Smooth muscle cell (in vitro differentiated cells): ENCODE results near the gene LYZL1. TPM values are rescaled to one million over a fixed set of nuclear protein-coding genes. Genes with fewer than 3 reads are reported as not detected.
A peak's percentile ranks its signal among the peaks of the same experiment; 100 is the strongest.
"Not testable (repeated sequence)": the region's sequence is repeated elsewhere in the genome, so short reads cannot be mapped to it uniquely, and the experiment has no call there.

Experiments
- DNase-seq: peaks from one replicate; lab custom pipeline; 2025; ENCODE audit not compliant: unreplicated experiment; lab: John Stamatoyannopoulos, UW
- H2AFZ ChIP-seq: fragments of 200-600 bp; sonication (generic); 2 replicates; pipeline ENCODE4 v1.6.0; 2016; ENCODE audit warnings: antibody characterized with exemption, low read depth, mild to moderate bottlenecking
- H3F3A ChIP-seq: fragments of 200-600 bp; sonication (generic); 2 replicates; pipeline ENCODE4 v1.6.0; 2017; ENCODE audit warnings: antibody characterized with exemption, low read depth
- H3K27ac ChIP-seq: fragments of 200-600 bp; sonication (generic); 2 replicates; pipeline ENCODE4 v1.5.1; 2016; ENCODE audit warnings: low read depth, mild to moderate bottlenecking
- H3K27me3 ChIP-seq: fragments of 200-600 bp; sonication (generic); 2 replicates; pipeline ENCODE4 v1.6.1; 2016; ENCODE audit warnings: low read depth, mild to moderate bottlenecking
- H3K36me3 ChIP-seq: fragments of 200-600 bp; sonication (generic); 2 replicates; pipeline ENCODE4 v1.5.1; 2016; ENCODE audit warnings: low read depth
- H3K4me1 ChIP-seq: fragments of 200-600 bp; sonication (generic); 2 replicates; pipeline ENCODE4 v1.5.1; 2016; ENCODE audit warnings: low read depth
- H3K4me2 ChIP-seq: fragments of 200-600 bp; sonication (generic); 2 replicates; pipeline ENCODE4 v1.6.0; 2016; ENCODE audit warnings: mild to moderate bottlenecking
- H3K4me3 ChIP-seq: fragments of 200-600 bp; sonication (generic); 2 replicates; pipeline ENCODE4 v1.5.1; 2016; ENCODE audit warnings: mild to moderate bottlenecking
- H3K79me2 ChIP-seq: fragments of 200-600 bp; sonication (generic); 2 replicates; pipeline ENCODE4 v1.6.0; 2016; ENCODE audit warnings: low read depth, mild to moderate bottlenecking
- H3K9ac ChIP-seq: fragments of 200-600 bp; sonication (generic); 2 replicates; pipeline ENCODE4 v1.6.0; 2016; ENCODE audit warnings: low read depth
- H3K9me3 ChIP-seq: fragments of 200-600 bp; sonication (generic); replicated peaks from 2 replicates; pipeline ENCODE4 v1.5.1; 2016; ENCODE audit warnings: low read depth
- H4K20me1 ChIP-seq: fragments of 200-600 bp; sonication (generic); 2 replicates; pipeline ENCODE4 v1.6.0; 2016; ENCODE audit warnings: low read depth
- CTCF ChIP-seq: fragments of 200-600 bp; sonication (generic); IDR thresholded peaks from 2 replicates; pipeline ENCODE4 v1.5.1; 2017; ENCODE audit warnings: borderline replicate concordance, mild to moderate bottlenecking, antibody characterized with exemption; ENCODE audit not compliant: insufficient read depth, poor library complexity, severe bottlenecking
- WGBS: methylation state at CpG from one replicate; pipeline ENCODE4 v1.1.7; 2016; ENCODE audit warnings: low lambda C conversion rate; 5-methylcytosine and 5-hydroxymethylcytosine counted together
- polyA plus RNA-seq: library from polyadenylated mRNA; unstranded; fragments of >200 nt; fragmentation: Nextera tagmentation; extraction: Ambion mirVana; gene quantifications from 2 replicates; pipeline ENCODE4 v1.2.1, GENCODE V29; 2016
- total RNA-seq: library from RNA; depleted of rRNA; stranded (reverse); fragments of >200 nt; gene quantifications from 2 replicates; pipeline ENCODE4 v1.2.3, GENCODE V29; 2014

Gene LYZL1
- total RNA-seq (not detected in 2 replicates), polyA plus RNA-seq (not detected in 2 replicates)

- WGBS = 57% methylated on average over 6 of the region's 6 CpGs
- not testable (repeated sequence) for H3K27me3 ChIP-seq, H3K79me2 ChIP-seq, H4K20me1 ChIP-seq, H3F3A ChIP-seq, H2AFZ ChIP-seq, H3K4me3 ChIP-seq, H3K36me3 ChIP-seq, H3K9ac ChIP-seq, H3K27ac ChIP-seq, DNase-seq, H3K4me1 ChIP-seq, H3K4me2 ChIP-seq, H3K9me3 ChIP-seq
Observed at GRCh38 chr10:29288906-29289305, at the start of gene LYZL1. Gene LYZL1, plus strand, starts transcription at chr10:29289070. Its CDS starts 2,798 bp downstream, at chr10:29291868.

GRCh38 chr10:29239569-29240472, 49.0 kb upstream of the LYZL1 start:
- Histone ChIP-seq H3K36me3 (no peaks in the 10 kb centered on the region), H3K79me2 (no peaks in the 10 kb centered on the region), H4K20me1 (no peaks in the 10 kb centered on the region), H3K4me2 (peak overlapping the region; percentile 79), H3K4me3 (no peak overlapping the region), H3K27ac (peak overlapping the region; percentile 77), H2AFZ (peak overlapping the region; percentile 2), H3K9me3 (no peaks in the 10 kb centered on the region), H3K4me1 (peaks cover 17% of the 10 kb centered on the region), H3K27me3 (no peaks in the 10 kb centered on the region), H3F3A (peaks cover 54% of the 10 kb centered on the region), H3K9ac (no peak overlapping the region)
- DNase-seq = no peak
- TF ChIP-seq CTCF = peak; percentile 49
- WGBS = 80% methylated on average over 15 of the region's 15 CpGs

GRCh38 chr10:29240986-29241660, 47.7 kb upstream of the LYZL1 start:
- no peaks in the 10 kb centered on the region for H3K9me3 ChIP-seq
- no peak for DNase-seq
- no peak overlapping the region for H3K4me3 ChIP-seq
- H3F3A ChIP-seq = peaks cover 52% of the 10 kb centered on the region
- no peak overlapping the region for H3K4me2 ChIP-seq
- H2AFZ ChIP-seq = peak overlapping the region; percentile 4
- TF ChIP-seq CTCF = no peak
- peaks cover 1% of the 10 kb centered on the region for H3K79me2 ChIP-seq
- H3K27me3 ChIP-seq = no peaks in the 10 kb centered on the region
- H3K4me1 ChIP-seq = peaks cover 17% of the 10 kb centered on the region
- H3K27ac ChIP-seq = peak overlapping the region; percentile 77
- WGBS = 75% methylated on average over 15 of the region's 15 CpGs
- H3K9ac ChIP-seq = no peak overlapping the region
- H4K20me1 ChIP-seq = no peaks in the 10 kb centered on the region
- no peaks in the 10 kb centered on the region for H3K36me3 ChIP-seq

- H3K27me3 ChIP-seq = no peaks in the 10 kb centered on the region
- no peaks in the 10 kb centered on the region for H4K20me1 ChIP-seq
- TF ChIP-seq CTCF = no peak
- peaks cover 3% of the 10 kb centered on the region for H3K79me2 ChIP-seq
- H3K9ac ChIP-seq = no peak overlapping the region
- no peak overlapping the region for H2AFZ ChIP-seq
- no peaks in the 10 kb centered on the region for H3K9me3 ChIP-seq
- H3K27ac ChIP-seq = peak overlapping the region; percentile 77
- H3K36me3 ChIP-seq = no peaks in the 10 kb centered on the region
- no peak for DNase-seq
- H3F3A ChIP-seq = peaks cover 55% of the 10 kb centered on the region
- no peak overlapping the region for H3K4me2 ChIP-seq
- peaks cover 17% of the 10 kb centered on the region for H3K4me1 ChIP-seq
- no peak overlapping the region for H3K4me3 ChIP-seq
Observed at GRCh38 chr10:29241925-29242324, 46.9 kb upstream of the LYZL1 start.
